NCI-H2196 (cell line): Measurements from ENCODE around the gene LRRC27.
A peak's percentile ranks its signal among the peaks of the same experiment; 100 is the strongest.

Source experiments
- DNase-seq: peaks from one replicate; lab custom pipeline; 2025; ENCODE audit not compliant: unreplicated experiment; lab: John Stamatoyannopoulos, UW

Gene LRRC27

DNA sequence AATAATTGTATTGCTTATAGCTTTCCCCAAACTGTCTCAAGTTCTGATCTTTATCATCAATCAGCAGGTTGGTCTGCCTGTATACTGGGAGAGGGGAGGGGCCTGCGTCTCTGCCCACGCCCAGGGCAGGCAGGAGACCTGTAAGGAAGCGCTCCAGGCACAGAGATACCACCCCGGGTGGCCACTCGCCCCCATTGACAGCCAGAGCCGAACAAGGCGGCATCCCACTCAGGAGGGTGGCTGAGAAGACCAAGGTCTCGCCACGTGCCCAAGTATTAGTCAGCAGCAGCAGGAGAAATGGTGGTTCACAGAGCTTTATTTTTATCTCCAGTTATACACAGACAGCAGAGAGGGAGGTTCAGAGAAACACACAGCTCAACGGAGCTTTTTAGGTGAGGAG, 31.4 kb upstream of the LRRC27 start:
- DNase-seq = no peak

DNA sequence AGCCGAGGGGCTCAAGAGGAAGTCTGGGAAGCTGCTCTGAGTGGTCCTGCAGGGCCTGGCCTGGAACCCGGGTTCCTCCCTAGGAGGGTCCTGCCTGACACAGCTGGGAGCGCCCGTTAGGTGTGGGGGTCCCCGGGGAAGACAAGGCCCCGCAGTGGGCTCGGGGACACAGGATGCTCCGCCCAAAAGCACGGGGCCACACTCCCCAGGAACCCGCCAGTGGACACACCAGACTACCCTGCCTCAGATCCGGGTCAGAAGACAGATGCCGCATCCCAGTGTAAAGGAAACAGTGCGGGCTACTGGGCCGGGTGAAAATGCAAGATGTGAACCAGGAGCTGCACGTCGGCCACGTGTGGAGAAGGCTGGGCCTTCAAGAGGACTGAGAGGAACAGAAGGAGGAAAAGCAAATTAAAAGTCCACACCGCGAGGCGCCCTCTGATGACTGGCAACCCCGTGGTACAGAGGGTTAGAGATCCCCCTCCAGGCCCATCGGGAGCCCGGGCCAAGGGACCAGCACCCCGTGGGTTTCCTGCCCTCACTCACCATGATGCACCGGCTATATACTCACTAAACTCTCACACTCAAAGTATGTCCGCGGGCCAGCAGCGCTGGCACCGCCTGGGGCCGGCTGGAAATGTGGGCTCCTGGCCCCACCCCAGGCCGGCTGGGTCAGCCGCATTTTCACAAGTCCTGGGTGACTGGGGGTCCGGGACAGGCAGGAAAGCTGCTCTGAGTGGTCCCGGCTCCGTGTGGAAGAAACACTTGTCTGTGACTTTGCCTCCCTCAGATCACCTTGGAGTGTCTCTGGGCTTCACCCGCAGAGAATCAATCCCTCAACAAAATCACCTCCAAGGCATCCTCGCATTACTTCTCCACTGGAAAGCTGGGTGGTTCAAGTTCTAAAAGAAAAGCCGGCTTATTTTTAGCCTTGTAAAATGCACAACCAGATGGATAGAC, 30.3 kb upstream of the LRRC27 start:
- DNase-seq = no peak

DNA sequence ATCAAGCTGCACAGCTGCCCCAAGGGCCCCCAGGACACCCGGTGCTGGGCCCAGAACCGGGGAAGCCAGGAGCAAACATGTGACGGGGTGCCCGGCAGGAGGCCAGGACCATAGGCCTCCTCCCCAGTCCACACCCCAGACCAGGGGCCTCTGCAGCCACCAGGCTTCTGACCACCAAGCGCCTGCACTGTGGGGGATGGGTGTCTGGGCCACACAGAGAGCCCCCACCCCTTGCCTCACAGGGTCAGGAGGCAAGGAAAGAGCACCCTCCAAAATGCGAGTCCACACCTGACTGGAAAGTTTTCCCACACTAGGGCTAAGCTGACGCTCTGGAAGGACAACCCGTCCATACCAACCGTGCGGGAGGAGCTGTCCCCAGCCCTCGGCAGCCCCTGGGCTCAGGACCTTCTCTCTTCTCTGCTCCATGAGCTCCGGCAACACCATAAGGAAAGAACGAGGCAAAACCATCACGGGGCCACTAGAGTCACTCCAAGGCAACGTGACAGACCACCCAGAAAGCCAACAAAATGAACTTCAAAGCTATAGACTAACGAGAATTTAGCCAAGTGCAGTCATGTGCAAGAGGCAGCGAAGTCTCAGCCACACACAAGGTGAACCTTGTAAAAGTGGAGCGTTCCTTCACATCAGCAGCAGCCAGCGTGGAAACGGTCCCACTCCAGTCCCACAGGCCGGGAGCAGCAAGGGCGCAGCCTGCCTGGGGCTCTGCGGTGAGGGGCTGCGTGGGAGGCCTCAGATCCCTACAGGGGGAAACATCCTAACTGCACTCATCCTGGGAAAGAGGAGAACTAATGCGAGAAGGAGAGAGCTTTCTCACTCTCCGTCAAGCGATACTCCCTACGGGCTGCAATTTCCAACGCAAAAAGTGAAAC, 29.3 kb upstream of the LRRC27 start:
- DNase-seq = no peak

- DNase-seq = no peak
Observed at GRCh38 chr10:132303361-132304115, 28.5 kb upstream of the LRRC27 start.

DNA sequence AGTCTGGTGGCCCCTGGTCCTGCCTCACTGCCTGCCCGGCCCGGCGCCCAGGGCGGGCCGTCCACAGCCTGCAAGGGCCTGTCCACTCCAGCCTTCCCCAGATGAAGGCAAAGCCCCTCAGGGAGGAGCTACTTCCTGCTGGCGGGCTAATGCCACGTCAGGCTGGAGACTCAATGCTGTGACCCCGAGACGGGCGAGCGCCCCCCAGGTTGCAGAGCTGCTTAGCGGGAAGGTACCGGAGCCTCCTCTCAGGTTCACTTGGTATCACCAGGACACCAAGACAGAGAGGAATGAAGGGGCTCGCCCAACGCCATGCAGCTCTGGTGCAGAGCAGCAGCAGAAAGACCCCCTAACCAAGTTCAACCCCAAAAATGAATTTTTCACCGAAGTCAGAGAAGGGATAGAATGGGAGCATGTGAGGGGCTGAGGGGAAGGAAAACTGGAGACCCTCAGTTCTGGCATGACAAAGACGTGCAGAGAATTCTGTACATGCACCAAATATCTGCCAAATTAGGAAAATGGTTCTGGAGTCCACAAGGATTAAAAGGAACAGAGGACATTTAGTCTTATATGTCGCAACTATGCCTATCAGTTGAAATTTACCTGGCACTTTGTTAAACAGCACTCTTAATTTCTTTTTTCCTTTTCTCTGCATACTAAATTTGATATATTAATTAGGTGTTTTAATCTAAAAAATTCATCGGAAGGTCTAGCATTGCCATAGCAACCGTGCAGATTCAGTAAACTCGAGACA, 27.1 kb upstream of the LRRC27 start:
- DNase-seq = no peak

DNA sequence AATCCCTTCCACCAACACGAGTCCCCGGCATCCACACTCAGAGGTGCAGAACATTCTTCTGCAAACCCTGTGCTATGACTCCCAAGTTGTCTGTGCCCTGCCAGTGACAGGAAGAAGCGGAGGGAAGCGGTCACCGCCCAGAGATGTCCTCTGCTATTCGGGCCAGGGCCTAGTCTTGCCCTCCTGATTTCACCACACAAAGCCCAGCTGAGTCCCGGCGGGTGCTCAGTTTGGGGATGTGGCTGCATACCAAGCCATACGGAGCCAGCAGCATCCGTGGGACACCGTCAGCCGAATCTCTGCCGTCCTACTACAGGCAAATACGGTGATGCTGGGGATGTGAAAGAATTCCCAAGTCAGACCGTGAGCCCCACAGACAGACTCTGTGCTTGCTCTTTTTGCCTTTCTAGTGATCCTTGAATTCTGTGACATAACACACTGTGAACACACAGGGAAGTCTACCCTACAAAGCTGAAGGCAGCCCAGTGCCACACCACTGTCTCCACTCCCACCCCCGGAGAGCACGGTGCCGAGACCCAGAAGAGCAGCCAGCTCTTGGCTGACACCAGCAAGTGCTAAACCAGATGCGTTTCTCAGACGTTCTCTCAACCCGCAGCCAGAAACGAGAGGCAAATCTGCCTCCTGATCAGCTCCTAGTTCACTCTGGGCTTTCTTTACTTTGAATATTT, 26.2 kb upstream of the LRRC27 start:
- DNase-seq = no peak

GRCh38 chr10:132306343-132306685, 25.7 kb upstream of the LRRC27 start:
- DNase-seq = no peak

DNA sequence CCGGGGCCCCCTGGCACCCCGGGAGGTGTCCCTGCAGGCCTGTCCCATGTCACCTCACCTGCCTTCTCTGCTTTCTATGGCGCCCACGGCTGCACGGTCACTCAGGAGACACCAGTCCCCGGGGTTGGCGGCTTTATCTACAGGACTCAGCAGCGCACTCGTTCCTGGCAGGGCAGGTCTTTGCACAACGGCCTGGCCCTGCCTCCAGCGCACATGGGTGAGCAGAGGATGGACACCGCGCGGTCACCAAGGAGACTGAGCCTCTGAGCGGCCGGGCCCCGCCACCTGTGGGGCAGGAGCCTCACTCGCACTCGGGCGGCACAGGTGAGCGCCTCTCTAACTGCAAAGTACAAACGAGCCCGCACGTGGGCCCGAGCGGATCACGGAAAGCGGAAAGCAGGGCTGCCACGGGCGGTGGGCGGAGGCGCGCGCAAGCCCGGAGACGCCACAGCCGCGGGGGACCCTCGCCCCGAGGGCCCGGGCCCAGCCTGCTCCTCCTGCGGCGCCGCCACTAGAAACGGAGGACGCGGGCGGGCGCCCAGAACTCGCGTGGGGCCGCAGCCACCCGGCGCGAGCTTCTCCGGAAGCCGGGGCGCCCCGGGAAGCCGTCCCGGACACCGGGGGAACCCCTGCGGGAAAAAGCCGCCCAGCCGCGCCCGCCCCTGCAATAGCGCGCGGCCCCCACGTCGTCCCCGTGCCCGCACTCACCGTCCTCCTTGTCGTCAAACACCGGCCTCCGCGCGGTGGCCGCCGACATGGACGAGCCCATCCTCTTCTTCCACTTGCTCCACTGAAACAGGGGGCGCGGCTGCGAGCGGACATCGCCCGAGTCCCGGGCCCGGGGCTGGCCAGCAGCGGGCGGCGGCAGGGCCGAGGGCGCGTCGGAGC, 24.9 kb upstream of the LRRC27 start:
- peak; percentile 48 for DNase-seq

DNA sequence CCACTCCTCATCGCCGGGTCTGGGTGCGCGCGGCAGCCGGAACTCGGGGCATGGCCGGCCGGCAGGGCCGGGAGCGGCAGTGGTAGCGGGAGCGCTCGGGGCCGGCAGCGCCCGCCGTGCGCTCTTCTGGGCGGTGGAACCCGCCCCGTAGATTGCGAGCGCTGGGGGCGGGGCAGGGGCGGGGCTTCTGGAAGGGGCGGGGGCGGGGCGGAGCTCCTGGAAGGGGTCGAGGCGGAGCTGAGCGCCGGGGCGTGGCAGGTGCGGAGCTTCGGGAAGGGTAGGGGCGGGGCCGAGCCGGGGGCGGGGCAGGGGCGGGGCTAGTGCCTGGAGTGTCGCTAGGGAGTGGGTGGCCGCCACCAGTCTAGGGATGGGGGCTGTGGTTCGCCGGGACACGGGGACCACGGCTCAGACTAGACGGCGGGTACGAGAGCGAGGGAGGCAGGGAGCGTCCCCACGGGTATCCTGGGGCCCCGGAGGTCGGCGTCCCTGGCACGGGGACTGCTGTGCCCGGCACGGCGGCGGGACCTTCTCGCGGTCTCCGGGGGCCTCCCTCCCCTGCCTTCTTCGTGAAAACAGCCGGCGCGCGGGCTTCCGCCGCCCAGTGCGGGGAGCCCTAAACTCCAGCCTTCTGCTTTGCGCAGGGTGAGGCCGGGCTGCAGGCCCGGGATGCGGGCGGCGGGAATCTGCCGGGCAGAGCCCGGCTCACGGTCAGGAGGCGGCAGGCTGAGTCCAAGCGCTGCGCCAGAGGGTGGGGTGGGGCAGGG, 24.0 kb upstream of the LRRC27 start, which contains the start of gene STK32C:
TSS of gene STK32C (minus strand) at position 128 of the 764 bp plus-strand sequence. CDS start at position 11, 117 bp downstream.
- DNase-seq = peak; percentile 71

- DNase-seq = no peak
Observed at GRCh38 chr10:132308587-132309470, 23.2 kb upstream of the LRRC27 start.

GRCh38 chr10:132309471-132309865, 22.5 kb upstream of the LRRC27 start:
- DNase-seq = no peak

GRCh38 chr10:132309879-132310591, 22.0 kb upstream of the LRRC27 start:
- no peak for DNase-seq

DNA sequence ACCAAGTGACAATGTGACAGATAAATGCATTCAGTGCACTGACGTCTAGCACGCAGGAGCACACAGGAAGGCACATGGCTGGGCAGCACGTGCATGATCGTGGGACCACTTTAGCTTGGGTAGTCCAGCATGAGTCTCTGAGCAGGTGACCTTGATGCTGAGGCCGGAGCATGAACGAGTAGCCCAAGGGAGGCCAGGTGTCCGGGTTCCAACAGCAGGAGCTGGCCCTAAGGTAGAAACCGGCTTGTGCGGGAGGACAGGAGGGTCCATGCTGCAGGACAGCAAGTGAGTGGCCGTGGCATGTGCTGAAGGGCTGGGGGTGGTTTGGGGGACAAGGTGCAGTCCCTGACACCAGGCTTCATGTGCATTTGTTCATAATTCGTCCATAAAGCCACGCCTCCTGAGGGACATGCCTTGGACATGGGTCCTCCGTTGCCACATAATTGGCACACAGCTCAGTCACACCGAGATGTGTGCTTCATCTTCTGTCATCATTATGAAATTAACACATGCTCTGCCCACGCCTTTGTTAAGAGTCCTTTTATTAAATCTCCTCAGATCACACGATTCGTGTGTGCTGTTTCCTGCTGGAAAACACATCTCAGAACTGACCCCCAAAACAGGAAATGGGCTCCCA, 21.2 kb upstream of the LRRC27 start:
- no peak for DNase-seq

GRCh38 chr10:132311338-132311939, 20.6 kb upstream of the LRRC27 start:
- peak; percentile 5 for DNase-seq

DNA sequence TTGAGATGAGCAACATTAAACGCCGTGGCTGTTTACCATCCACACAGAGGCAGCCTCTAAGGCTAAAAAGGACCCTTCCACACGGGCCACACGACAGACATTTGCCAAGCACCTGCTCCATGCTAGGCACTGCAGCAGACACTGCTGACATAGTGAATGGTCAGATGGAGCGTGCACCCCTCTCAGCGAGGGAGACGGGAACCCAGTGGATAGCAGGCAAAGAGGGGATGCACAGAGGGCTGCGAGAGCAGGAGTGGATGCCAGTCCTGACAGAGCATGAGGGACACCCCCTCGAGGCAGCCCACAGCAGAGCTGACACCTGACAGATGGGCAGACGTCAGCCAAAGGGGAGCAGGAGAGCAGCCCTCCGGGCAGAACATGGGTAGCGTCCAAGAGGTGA, 18.7 kb upstream of the LRRC27 start:
- DNase-seq = no peak

DNA sequence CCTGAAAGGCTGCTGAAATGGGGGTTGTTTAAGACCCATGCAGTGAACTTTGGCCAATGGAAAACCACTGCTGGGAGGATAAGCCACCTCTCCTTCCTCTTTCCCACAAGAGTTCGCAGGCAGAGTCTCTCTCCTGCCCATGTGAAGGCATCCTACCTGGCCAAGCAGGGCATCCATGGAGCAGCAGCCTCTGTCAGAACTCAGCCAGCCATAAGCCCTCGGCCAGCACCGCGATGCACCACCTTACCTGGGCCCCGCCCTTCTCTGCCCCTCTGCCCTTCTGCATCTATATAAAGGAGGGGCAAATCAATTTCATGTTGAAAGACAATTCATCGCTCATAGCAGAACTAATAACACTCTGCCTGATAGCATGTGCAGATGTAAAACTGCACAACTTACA, 18.1 kb upstream of the LRRC27 start:
- no peak for DNase-seq
